ENCODE measurements around the gene MAPK4. TPM values are rescaled to one million over a fixed set of nuclear protein-coding genes. Genes with fewer than 3 reads are reported as not detected.

The MAPK4 gene
- total and polyA plus RNA-seq, 12 donors = 7.5 to 86.9 (median 37.1) TPM

DNA sequence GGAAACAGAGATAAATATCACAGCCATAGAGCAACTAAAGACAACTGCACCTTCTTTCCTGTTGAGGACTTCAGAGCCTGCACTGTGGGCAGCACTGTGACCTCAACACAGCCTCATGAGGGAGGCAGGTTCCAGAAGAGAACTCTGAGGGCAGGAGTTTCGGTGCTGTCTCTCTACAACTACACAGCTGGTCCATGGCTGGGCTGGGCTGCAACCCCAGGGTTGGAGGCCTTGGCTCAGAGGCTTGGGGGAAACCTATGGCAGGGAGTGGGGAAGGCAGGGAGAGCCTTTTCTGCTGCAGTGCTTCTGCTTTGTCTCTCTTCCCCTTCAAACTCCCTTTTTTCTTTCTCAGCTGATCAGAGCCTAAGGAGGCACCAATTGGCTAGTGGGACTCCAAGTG, 193.4 kb downstream of the MAPK4 start:
- intact Hi-C loops (cut with DNase I) = no loop called here
- Histone ChIP-seq H3K4me1 (no peaks in the 10 kb centered on the region), H3K27me3 (peaks cover 0 to 17% (median 4%) of the 10 kb centered on the region in 7 donors), H3K27ac (no peak overlapping the region), H3K4me3 (no peak overlapping the region), H3K36me3 (no peaks in the 10 kb centered on the region), H3K9me3 (peaks cover 0 to 2% (median 0%) of the 10 kb centered on the region in 11 donors)
- no peak for DNase-seq
- no peak for ATAC-seq
- WGBS, 2 donors = 60 to 76% methylated on average over 1 of the region's 1 CpG
- TF ChIP-seq, protein P1, sequence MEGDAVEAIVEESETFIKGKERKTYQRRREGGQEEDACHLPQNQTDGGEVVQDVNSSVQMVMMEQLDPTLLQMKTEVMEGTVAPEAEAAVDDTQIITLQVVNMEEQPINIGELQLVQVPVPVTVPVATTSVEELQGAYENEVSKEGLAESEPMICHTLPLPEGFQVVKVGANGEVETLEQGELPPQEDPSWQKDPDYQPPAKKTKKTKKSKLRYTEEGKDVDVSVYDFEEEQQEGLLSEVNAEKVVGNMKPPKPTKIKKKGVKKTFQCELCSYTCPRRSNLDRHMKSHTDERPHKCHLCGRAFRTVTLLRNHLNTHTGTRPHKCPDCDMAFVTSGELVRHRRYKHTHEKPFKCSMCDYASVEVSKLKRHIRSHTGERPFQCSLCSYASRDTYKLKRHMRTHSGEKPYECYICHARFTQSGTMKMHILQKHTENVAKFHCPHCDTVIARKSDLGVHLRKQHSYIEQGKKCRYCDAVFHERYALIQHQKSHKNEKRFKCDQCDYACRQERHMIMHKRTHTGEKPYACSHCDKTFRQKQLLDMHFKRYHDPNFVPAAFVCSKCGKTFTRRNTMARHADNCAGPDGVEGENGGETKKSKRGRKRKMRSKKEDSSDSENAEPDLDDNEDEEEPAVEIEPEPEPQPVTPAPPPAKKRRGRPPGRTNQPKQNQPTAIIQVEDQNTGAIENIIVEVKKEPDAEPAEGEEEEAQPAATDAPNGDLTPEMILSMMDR (IDR thresholded peaks at IDR 0.05) = no peak

DNA sequence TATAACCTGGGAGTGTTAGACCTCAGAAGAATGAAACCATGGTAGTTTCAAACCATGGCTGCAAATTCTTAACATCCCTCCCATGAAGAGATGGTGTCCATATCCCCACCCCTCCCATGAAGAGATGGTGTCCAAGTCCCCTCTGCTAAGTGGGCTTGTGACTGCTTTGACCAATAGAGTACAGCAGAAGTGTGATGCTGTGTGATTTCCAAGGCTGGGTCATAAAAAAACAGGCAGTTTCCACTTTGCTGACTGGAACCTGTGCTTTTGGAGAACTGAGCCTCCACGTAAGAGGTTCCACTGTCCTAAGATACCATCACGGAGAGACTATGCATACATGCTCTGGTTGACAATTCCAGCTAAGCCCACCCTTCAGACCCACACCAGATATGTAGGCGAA, 194.4 kb downstream of the MAPK4 start:
- Histone ChIP-seq H3K27ac (no peak overlapping the region), H3K4me3 (no peak overlapping the region), H3K4me1 (no peaks in the 10 kb centered on the region), H3K27me3 (peaks cover 0 to 17% (median 4%) of the 10 kb centered on the region in 7 donors), H3K9me3 (no peaks in the 10 kb centered on the region), H3K36me3 (no peaks in the 10 kb centered on the region)
- TF ChIP-seq, protein P1 (IDR thresholded peaks at IDR 0.05) = no peak
- DNase-seq (no peak), ATAC-seq (no peak)
- intact Hi-C loops (cut with DNase I) = no loop called here
- WGBS, 2 donors = 87 to 94% methylated on average over 3 of the region's 3 CpGs

- Histone ChIP-seq H3K4me3 (no peak overlapping the region), H3K4me1 (no peaks in the 10 kb centered on the region), H3K36me3 (no peaks in the 10 kb centered on the region), H3K27ac (no peak overlapping the region), H3K9me3 (no peaks in the 10 kb centered on the region), H3K27me3 (peaks cover 0 to 8% (median 0%) of the 10 kb centered on the region in 7 donors)
- intact Hi-C loops (cut with DNase I) = no loop called here
- TF ChIP-seq, protein P1 (IDR thresholded peaks at IDR 0.05) = no peak
- no peak for DNase-seq
- no peak for ATAC-seq
- 84 to 89% methylated on average over 7 of the region's 7 CpGs for WGBS, 2 donors
Observed at GRCh38 chr18:50757358-50757757, 197.5 kb downstream of the MAPK4 start.

- intact Hi-C loops (cut with DNase I) = no loop called here
- no peaks in the 10 kb centered on the region for H3K36me3 ChIP-seq
- TF ChIP-seq, protein P1 (IDR thresholded peaks at IDR 0.05) = no peak
- ATAC-seq (no peak), DNase-seq (no peak)
- no peak overlapping the region for H3K27ac ChIP-seq
- H3K4me1 ChIP-seq = no peaks in the 10 kb centered on the region
- H3K4me3 ChIP-seq = no peak overlapping the region
- H3K27me3 ChIP-seq = no peaks in the 10 kb centered on the region
- peaks cover 0 to 39% (median 12%) of the 10 kb centered on the region in 11 donors for H3K9me3 ChIP-seq
Observed at GRCh38 chr18:50769463-50769862, 209.6 kb downstream of the MAPK4 start.
